Measurements from ENCODE around the gene KIR2DL1. TPM values are rescaled to one million over a fixed set of nuclear protein-coding genes. Genes with fewer than 3 reads are reported as not detected.
"Not testable (repeated sequence)": the region's sequence is repeated elsewhere in the genome, so short reads cannot be mapped to it uniquely, and the experiment has no call there.

The KIR2DL1 gene
- total RNA-seq, 1 experiment from 2014 or later = not detected

DNA sequence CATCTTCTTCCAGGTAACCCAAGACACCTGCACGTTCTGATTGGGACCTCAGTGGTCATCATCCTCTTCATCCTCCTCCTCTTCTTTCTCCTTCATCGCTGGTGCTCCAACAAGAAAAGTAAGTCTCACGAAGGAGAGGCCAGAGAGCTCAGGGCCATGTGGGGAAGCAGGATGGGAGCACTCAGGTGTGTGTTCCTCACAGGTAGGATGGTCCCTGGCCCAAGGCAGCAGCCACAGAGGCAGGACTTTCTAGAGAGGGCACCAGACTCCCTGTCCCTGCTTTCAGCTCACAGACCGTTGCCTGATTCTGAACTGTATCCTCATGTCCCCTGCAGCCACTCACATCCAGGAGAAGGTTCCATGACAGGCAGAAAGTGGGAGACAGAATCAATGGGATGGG is 3.1 kb upstream of the KIR2DL1 start:
- not testable (repeated sequence) for DNase-seq; H3K4me1 Mint-ChIP-seq; H3K4me2 ChIP-seq (ENCODE audit: insufficient read depth, insufficient read length, low read length); H3K4me1 ChIP-seq (ENCODE audit: insufficient read depth, low read length); H2BK120ac ChIP-seq (ENCODE audit: low read depth, low read length, poor library complexity, severe bottlenecking); H3K27me3 Mint-ChIP-seq (ENCODE audit: low read depth); H2BK12ac ChIP-seq (ENCODE audit: insufficient read length, low read depth, low read length); H4K8ac ChIP-seq (replicated peaks; ENCODE audit: insufficient read length, low read depth, low read length); H3K23me2 ChIP-seq (ENCODE audit: insufficient read length, low read depth, low read length, poor library complexity, severe bottlenecking); H4K91ac ChIP-seq (ENCODE audit: insufficient read length, low read depth, low read length); H2AFZ ChIP-seq (ENCODE audit: low read length); H2BK5ac ChIP-seq (ENCODE audit: insufficient read length, low read length); H3K79me1 ChIP-seq (ENCODE audit: insufficient read depth, low read depth, low read length, poor library complexity, severe bottlenecking); H3K27me3 ChIP-seq (ENCODE audit: insufficient read depth, low read length); H3K27ac ChIP-seq (ENCODE audit: insufficient read length, low read depth, low read length); H3K23ac ChIP-seq (ENCODE audit: insufficient read length, low read depth, low read length); H3K56ac ChIP-seq (ENCODE audit: insufficient read length, low read depth, low read length); H3K27ac Mint-ChIP-seq; H4K5ac ChIP-seq (ENCODE audit: insufficient read length, low read depth, low read length); H2BK15ac ChIP-seq (ENCODE audit: low read depth, low read length); H3K4ac ChIP-seq (ENCODE audit: low read depth, low read length); H3K18ac ChIP-seq (ENCODE audit: insufficient read length, low read depth, low read length); H3K14ac ChIP-seq (ENCODE audit: insufficient read depth, low read length); H4K20me1 ChIP-seq (ENCODE audit: control insufficient read depth, insufficient read depth, insufficient read length); H3K79me2 ChIP-seq (ENCODE audit: insufficient read depth, low read length); H3T11ph ChIP-seq (ENCODE audit: low read length); H2BK20ac ChIP-seq (ENCODE audit: low read depth, low read length, poor library complexity, severe bottlenecking); H3K4me3 Mint-ChIP-seq; H3K9ac ChIP-seq (ENCODE audit: extremely low read depth, insufficient read length, low read length); H2AK5ac ChIP-seq (ENCODE audit: insufficient read length, low read length)
- Mint-ChIP-seq H3K9me3 (peaks cover 88 to 90% of the 10 kb centered on the region in 2 experiments), H3K36me3 (ENCODE audit: insufficient read depth in 1 of 3, low read depth in 3 of 3) (peaks cover 12 to 35% (median 20%) of the 10 kb centered on the region in 3 experiments; a peak in 6 of 7 replicates)
- H3K9me3 ChIP-seq (ENCODE audit: control insufficient read depth, low read depth, low read length) = peaks cover 70% of the 10 kb centered on the region
- no CpG with 5 or more reads among the region's 4 CpGs for WGBS (ENCODE audit: extremely low coverage, insufficient read length, low lambda C conversion rate)

GRCh38 chr19:54770511-54770910 is 918 bp downstream of the KIR2DL1 start:
- H3K56ac ChIP-seq (ENCODE audit: insufficient read length, low read depth, low read length); H2BK20ac ChIP-seq (ENCODE audit: low read depth, low read length, poor library complexity, severe bottlenecking); H4K91ac ChIP-seq (ENCODE audit: insufficient read length, low read depth, low read length); H3K4ac ChIP-seq (ENCODE audit: low read depth, low read length); H3K79me1 ChIP-seq (ENCODE audit: insufficient read depth, low read depth, low read length, poor library complexity, severe bottlenecking); H3K9ac ChIP-seq (ENCODE audit: extremely low read depth, insufficient read length, low read length); H3K27ac ChIP-seq (ENCODE audit: insufficient read length, low read depth, low read length); H2BK12ac ChIP-seq (ENCODE audit: insufficient read length, low read depth, low read length); H2BK120ac ChIP-seq (ENCODE audit: low read depth, low read length, poor library complexity, severe bottlenecking); H3K27me3 ChIP-seq (ENCODE audit: insufficient read depth, low read length); H3K14ac ChIP-seq (ENCODE audit: insufficient read depth, low read length); H3K23ac ChIP-seq (ENCODE audit: insufficient read length, low read depth, low read length); H4K20me1 ChIP-seq (ENCODE audit: control insufficient read depth, insufficient read depth, insufficient read length); H2AK5ac ChIP-seq (ENCODE audit: insufficient read length, low read length); H4K8ac ChIP-seq (replicated peaks; ENCODE audit: insufficient read length, low read depth, low read length); H3K27ac Mint-ChIP-seq; H3T11ph ChIP-seq (ENCODE audit: low read length); H3K79me2 ChIP-seq (ENCODE audit: insufficient read depth, low read length); H2BK5ac ChIP-seq (ENCODE audit: insufficient read length, low read length); H3K18ac ChIP-seq (ENCODE audit: insufficient read length, low read depth, low read length); H4K5ac ChIP-seq (ENCODE audit: insufficient read length, low read depth, low read length); H3K4me1 ChIP-seq (ENCODE audit: insufficient read depth, low read length); DNase-seq; H2AFZ ChIP-seq (ENCODE audit: low read length); H3K4me1 Mint-ChIP-seq; H3K4me3 Mint-ChIP-seq; H3K4me2 ChIP-seq (ENCODE audit: insufficient read depth, insufficient read length, low read length); H3K23me2 ChIP-seq (ENCODE audit: insufficient read length, low read depth, low read length, poor library complexity, severe bottlenecking); H2BK15ac ChIP-seq (ENCODE audit: low read depth, low read length); H3K27me3 Mint-ChIP-seq (ENCODE audit: low read depth): not testable (repeated sequence)
- Mint-ChIP-seq H3K9me3 (peaks cover 90 to 92% of the 10 kb centered on the region in 2 experiments), H3K36me3 (ENCODE audit: insufficient read depth in 1 of 3, low read depth in 3 of 3) (peaks cover 16 to 53% (median 24%) of the 10 kb centered on the region in 3 experiments; a peak in 6 of 7 replicates)
- no CpG with 5 or more reads among the region's 4 CpGs for WGBS (ENCODE audit: extremely low coverage, insufficient read length, low lambda C conversion rate)
- peaks cover 75% of the 10 kb centered on the region for H3K9me3 ChIP-seq (ENCODE audit: control insufficient read depth, low read depth, low read length)

Measured in H9 (cell line).